GM10266 (cell line): ENCODE results near the gene WNK2.

Experiments used
- DNase-seq: peaks from one replicate; pipeline ENCODE4 v3.0.0; 2012; ENCODE audit errors: extremely low spot score
- CTCF ChIP-seq: IDR thresholded peaks from 2 replicates; pipeline ENCODE4 v1.5.1; 2012; ENCODE audit warnings: mild to moderate bottlenecking, low read depth; ENCODE audit not compliant: control insufficient read depth, insufficient read depth; ENCODE audit errors: missing control alignments

WNK2 gene

GRCh38 chr9:93294011-93294410 is 110.1 kb downstream of the WNK2 start:
- no peak for TF ChIP-seq CTCF
- DNase-seq, result peak; percentile 25

DNA sequence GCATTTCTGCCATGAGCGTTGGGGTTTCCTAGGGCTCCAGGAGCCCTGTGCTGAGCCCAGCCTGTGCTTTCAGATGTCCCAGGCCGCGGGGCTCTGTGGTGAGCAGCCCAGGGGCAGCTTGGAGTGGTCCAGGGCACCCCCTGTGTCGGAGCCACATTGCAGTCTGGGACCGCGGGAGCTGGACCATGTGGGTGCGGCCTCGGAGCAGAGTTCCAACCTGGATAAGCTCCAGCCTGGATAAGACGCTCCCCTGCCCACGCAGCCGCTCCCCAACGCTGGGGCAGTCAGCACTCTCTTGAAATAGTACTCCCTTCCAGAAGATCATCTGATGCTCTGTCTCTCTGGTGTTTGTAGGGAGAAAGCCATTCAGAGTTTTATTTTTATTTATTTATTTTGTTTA is 111.1 kb downstream of the WNK2 start:
- no peak for DNase-seq
- TF ChIP-seq CTCF, result no peak

DNA sequence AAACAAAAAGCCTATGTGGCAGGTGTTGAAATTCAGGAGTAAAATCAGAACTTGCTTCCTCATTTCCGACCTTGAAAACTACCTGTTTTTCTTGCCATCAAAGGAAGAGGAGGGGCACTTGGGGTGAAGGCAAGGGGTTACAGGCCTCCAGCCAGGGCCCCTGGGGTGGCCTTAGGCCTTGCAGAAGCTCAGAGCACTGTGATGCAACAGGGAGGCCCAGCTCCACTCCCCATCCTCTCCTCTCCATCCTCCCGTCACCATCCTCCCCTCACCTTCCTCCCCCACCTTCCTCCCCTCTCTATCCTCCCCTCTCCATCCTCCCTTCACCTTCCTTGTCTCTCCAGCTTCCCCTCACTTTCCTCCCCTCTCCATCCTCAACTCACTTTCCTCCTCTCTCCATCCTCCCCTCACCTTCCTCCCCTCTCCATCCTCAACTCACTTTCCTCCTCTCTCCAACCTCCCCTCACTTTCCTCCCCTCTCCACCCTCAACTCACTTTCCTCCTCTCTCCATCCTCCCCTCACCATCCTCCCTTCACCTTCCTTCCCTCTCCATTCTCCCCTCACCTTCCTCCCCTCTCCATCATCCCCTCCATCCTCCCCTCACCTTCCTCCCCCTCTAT is 111.6 kb downstream of the WNK2 start:
- no peak for TF ChIP-seq CTCF
- DNase-seq, result peak; percentile 35

GRCh38 chr9:93296889-93297480 is 113.0 kb downstream of the WNK2 start:
- no peak for TF ChIP-seq CTCF
- peak; percentile 12 for DNase-seq

GRCh38 chr9:93297659-93298497 is 113.9 kb downstream of the WNK2 start:
- peak; percentile 16 for DNase-seq
- TF ChIP-seq CTCF, result no peak

- DNase-seq, result peak; percentile 12
- TF ChIP-seq CTCF, result no peak
Observed at GRCh38 chr9:93298498-93299417, 114.8 kb downstream of the WNK2 start.
